ENCODE data around the gene CCDC91.

DNA sequence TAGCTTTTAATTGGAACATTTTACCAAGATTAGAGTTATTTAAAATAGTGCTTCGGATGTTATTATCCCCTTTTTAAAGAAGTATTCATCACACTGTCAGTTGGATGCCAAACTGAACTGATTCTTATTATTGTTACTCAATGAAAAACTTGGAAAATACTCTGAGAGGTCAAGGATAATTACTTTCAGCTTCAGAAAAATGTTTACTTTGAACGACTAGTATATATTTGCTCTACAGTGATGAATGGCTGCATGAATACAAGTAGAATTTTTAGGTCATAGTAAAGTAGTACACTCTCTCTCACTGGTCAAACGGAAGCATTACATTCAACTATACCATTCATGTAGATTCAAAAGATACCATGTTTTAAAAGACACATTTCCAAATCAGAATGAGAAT, 269.2 kb downstream of the CCDC91 start:
- TF ChIP-seq POLR2A (IDR thresholded peaks at IDR 0.05) (no peak), CTCF (IDR thresholded peaks at IDR 0.05) (no peak)
